Esophagus muscularis mucosa (tissue), 4 donors: ENCODE data around the gene TEX52. TPM values are rescaled to one million over a fixed set of nuclear protein-coding genes. Genes with fewer than 3 reads are reported as not detected.

ENCODE experiments used
- DNase-seq: peaks from one replicate; pipeline ENCODE4 v3.0.0-alpha.2; 2017; ENCODE audit errors: extremely low spot score
- H3K27ac ChIP-seq, 4 donors: fragments of 200-600 bp; sonication (generic); replicated peaks in 1 of 4; 1 replicate in 3 of 4; 2 replicates in 1 of 4; pipeline ENCODE4 v1.5.1; 2016 to 2019; ENCODE audit warnings: mild to moderate bottlenecking in 1 of 4
- H3K27me3 ChIP-seq, 4 donors: fragments of 200-600 bp; sonication (generic); one replicate each; pipeline versions ENCODE4 v1.5.1 to v1.6.0; 2016 to 2019
- H3K36me3 ChIP-seq, 4 donors: fragments of 200-600 bp; sonication (generic); one replicate each; pipeline ENCODE4 v1.5.1; 2016 to 2019
- H3K4me1 ChIP-seq, 4 donors: fragments of 200-600 bp; sonication (generic); one replicate each; pipeline ENCODE4 v1.5.1; 2016 to 2019
- H3K4me3 ChIP-seq, 4 donors: fragments of 200-600 bp; sonication (generic); 1 replicate in 2 of 4; 2 replicates in 2 of 4; pipeline ENCODE4 v1.5.1; 2016 to 2019; ENCODE audit warnings: mild to moderate bottlenecking in 4 of 4, moderate library complexity in 1 of 4
- H3K9me3 ChIP-seq, 4 donors: fragments of 200-600 bp; sonication (generic); 1 replicate in 3 of 4; 2 replicates in 1 of 4; pipeline ENCODE4 v1.5.1; 2016 to 2019
- EP300 ChIP-seq: sonication (generic); formaldehyde crosslinking; IDR thresholded peaks from one replicate; pipeline ENCODE4 v1.6.1; 2017; ENCODE audit warnings: antibody characterized with exemption
- POLR2A ChIP-seq: fragments of 450-650 bp; IDR thresholded peaks from one replicate; pipeline ENCODE4 v1.6.1; 2017; ENCODE audit warnings: antibody characterized with exemption, moderate library complexity, mild to moderate bottlenecking, low read depth
- POLR2AphosphoS5 ChIP-seq, 2 donors: sonication (generic); formaldehyde crosslinking; IDR thresholded peaks; one replicate each; pipeline ENCODE4 v1.6.1; 2017; ENCODE audit warnings: antibody characterized with exemption in 2 of 2
- WGBS: methylation state at CpG from one replicate; pipeline ENCODE4 v1.1.5; 2018; 5-methylcytosine and 5-hydroxymethylcytosine counted together
- intact Hi-C: fragments of 100-400 bp; cut with DNase I; formaldehyde crosslinking; loops from one replicate; pipeline ENCODE4 v1.15.1; 2023
- total RNA-seq, 4 donors: library from RNA; depleted of rRNA; stranded (reverse); fragments of >200 nt; gene quantifications; one replicate each; pipeline versions ENCODE4 v1.1.0 to v1.2.1, GENCODE V29; 2016
- TF ChIP-seq, protein P1 (sequence below), 3 experiments: fragments of 200-600 bp in 2 of 3; fragments of 450-650 bp in 1 of 3; sonication (generic) in 2 of 3; IDR thresholded peaks; one replicate each; pipeline ENCODE4 v1.5.1; 2017 to 2019; ENCODE audit warnings: antibody characterized with exemption in 3 of 3, mild to moderate bottlenecking in 2 of 3, moderate library complexity in 1 of 3

TEX52 gene
- total RNA-seq, 4 donors from 2014 or later: not detected

DNA sequence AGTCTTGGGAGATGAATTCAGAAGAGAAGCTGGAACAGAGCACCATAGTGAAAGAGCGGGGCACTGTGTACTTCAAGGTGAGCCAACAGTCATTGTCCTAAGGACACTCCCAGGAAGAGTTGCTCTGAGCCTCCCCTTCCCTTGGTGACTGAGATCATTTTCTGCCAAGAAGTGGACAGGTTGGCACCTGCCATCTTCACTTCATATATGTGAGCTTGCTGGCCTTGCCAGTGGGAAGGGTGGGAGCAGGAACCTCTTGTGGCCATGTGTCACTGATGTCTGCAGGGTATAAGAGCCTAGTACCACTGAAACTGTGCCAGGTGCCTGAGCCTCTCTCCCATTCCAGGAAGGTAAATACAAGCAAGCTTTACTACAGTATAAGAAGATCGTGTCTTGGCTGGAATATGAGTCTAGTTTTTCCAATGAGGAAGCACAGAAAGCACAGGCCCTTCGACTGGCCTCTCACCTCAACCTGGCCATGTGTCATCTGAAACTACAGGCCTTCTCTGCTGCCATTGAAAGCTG lies 56.7 kb downstream of the TEX52 start:
- DNase-seq: no peak
- intact Hi-C loops: no loop called here
- Histone ChIP-seq H3K36me3 (peaks cover 61 to 83% (median 79%) of the 10 kb centered on the region in 4 donors), H3K4me1 (peaks cover 40 to 53% (median 49%) of the 10 kb centered on the region in 4 donors), H3K27ac (no peak overlapping the region), H3K27me3 (no peaks in the 10 kb centered on the region), H3K9me3 (no peaks in the 10 kb centered on the region), H3K4me3 (no peak overlapping the region)
- 91% methylated on average over 3 of the region's 3 CpGs for WGBS
- TF ChIP-seq POLR2A: no peak
- TF ChIP-seq POLR2AphosphoS5 (IDR thresholded peaks at IDR 0.05): no peak
- TF ChIP-seq, protein P1, sequence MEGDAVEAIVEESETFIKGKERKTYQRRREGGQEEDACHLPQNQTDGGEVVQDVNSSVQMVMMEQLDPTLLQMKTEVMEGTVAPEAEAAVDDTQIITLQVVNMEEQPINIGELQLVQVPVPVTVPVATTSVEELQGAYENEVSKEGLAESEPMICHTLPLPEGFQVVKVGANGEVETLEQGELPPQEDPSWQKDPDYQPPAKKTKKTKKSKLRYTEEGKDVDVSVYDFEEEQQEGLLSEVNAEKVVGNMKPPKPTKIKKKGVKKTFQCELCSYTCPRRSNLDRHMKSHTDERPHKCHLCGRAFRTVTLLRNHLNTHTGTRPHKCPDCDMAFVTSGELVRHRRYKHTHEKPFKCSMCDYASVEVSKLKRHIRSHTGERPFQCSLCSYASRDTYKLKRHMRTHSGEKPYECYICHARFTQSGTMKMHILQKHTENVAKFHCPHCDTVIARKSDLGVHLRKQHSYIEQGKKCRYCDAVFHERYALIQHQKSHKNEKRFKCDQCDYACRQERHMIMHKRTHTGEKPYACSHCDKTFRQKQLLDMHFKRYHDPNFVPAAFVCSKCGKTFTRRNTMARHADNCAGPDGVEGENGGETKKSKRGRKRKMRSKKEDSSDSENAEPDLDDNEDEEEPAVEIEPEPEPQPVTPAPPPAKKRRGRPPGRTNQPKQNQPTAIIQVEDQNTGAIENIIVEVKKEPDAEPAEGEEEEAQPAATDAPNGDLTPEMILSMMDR (IDR thresholded peaks at IDR 0.05): no peak
- no peak for TF ChIP-seq EP300

Other genes starting within 250 kb of the TEX52 start
- 10 to 100 TPM; 28.7 to 53.3 (median 36.7) TPM for gene FKBP4, start 62.1 kb downstream of the TEX52 start, total RNA-seq
- gene ITFG2, start 44.4 kb downstream of the TEX52 start, total RNA-seq: 10 to 100 TPM; 13.6 to 26.2 (median 21.8) TPM
- gene NRIP2, start 22.0 kb downstream of the TEX52 start, total RNA-seq: 1 to 10 TPM in 3 of 4 donors, under 1 TPM in 1; 0.83 to 9.7 (median 2.9) TPM
- 1 to 10 TPM in 1 of 4 donors, under 1 TPM in 2, not detected in 1; under 0.01 to 1.4 (median 0.17) TPM for gene FOXM1, start 20.1 kb upstream of the TEX52 start, total RNA-seq
- gene RHNO1, start 20.2 kb upstream of the TEX52 start, total RNA-seq: 1 to 10 TPM; 7.1 to 9.7 (median 8.9) TPM
- gene TULP3, start 33.9 kb upstream of the TEX52 start, total RNA-seq: 10 to 100 TPM; 19.1 to 35.7 (median 27.4) TPM
- gene TEAD4, start 102.4 kb upstream of the TEX52 start, total RNA-seq: 10 to 100 TPM in 3 of 4 donors, 1 to 10 TPM in 1; 7.5 to 42.7 (median 28.0) TPM
- 10 to 100 TPM; 13.7 to 35.4 (median 26.7) TPM for gene TSPAN9, start 220.3 kb upstream of the TEX52 start, total RNA-seq